Stimulated activated naive CD4-positive, alpha-beta T cell treated with Interleukin-2 at 50 U/mL for 16 hours (primary cell): ENCODE results near the gene C15orf62.

Experiments used
- DNase-seq: peaks from one replicate; lab custom pipeline; 2025; lab: John Stamatoyannopoulos, UW

C15orf62 gene

GRCh38 chr15:40769274-40770146, at the start of gene C15orf62:
Gene C15orf62 (plus strand): TSS chr15:40769980. CDS start chr15:40770496, 516 bp downstream.
- peak; percentile 7 for DNase-seq

DNA sequence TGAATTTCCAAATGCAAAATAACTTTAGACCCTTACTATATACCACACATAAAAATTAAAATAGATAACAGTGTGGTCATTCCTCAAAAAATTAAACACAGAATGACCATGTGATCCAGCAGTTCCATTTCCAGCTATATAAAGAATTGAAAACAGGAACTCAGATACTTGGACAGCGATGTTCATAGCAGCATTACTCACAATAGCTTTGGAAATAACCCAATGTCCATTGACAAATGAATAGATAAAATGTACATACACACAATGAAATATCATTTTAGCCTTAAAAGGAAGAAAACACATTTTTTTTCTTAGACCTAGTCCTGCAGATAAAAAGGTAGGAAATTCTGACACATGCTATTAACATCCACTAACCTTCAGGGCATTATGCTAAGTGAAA, 48.1 kb upstream of the C15orf62 start:
- no peak for DNase-seq

- DNase-seq = no peak
Observed at GRCh38 chr15:40722354-40722753, 47.4 kb upstream of the C15orf62 start.

GRCh38 chr15:40722934-40723333, 46.8 kb upstream of the C15orf62 start:
- no peak for DNase-seq

- no peak for DNase-seq
Observed at GRCh38 chr15:40723919-40724318, 45.9 kb upstream of the C15orf62 start.

DNA sequence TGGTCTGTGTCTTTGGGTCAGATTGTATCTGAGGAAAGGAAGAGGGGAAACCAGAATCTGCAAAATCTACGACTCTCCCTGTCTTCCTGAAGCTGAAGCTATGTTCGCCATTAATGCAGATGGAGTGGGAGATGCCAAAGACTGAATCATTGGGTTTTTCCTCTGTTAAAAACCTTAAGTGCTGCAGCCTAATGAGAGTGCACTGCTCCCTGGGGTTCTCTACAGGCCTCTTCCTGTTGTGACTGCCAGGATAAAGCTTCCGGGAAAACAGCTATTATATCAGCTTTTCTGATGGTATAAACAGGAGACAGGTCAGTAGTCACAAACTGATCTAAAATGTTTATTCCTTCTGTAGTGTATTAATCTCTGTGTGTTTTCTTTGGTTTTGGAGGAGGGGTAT, 38.7 kb upstream of the C15orf62 start:
- no peak for DNase-seq

- DNase-seq = no peak
Observed at GRCh38 chr15:40736575-40736974, 33.2 kb upstream of the C15orf62 start.

DNA sequence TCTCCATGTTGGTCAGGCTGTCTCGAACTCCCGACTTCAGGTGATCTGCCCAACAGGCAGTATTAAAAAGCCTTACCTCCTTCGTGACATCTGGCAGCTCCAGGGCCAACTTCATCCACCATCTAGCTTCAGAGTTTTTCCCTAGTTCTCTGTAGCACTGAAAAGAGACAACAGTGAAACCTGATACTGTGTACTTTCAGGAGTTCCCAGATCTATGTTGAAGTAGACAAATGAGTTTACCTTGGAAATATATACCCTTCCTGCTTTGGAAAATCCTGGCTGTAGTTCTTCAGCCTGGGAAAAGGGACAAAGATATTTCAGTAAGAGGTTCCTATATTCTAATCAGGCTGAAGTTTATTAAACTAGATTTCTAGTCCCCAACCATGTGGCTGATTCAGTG, 32.7 kb upstream of the C15orf62 start:
- DNase-seq = no peak

- no peak for DNase-seq
Observed at GRCh38 chr15:40739047-40739446, 30.7 kb upstream of the C15orf62 start.

DNA sequence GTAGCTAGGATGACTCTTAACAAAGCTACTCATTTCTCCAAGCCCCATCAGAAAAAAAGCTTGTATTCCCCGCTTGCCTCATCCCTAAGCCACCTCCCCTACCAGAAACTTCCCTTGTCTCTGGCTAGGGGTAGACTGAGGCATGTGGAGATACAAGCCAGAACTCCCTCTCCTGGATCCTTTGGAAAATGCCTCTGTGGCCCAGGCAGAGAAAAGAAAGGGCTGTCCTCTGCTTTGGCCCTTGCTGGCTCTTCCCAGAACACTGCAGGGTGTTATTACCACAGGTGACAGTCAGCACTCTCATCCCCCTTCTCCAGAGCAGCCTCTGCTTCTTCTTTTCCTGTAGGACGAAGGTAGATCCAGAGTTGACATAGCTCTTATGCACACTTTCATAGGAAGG, 29.9 kb upstream of the C15orf62 start:
- DNase-seq = no peak

DNA sequence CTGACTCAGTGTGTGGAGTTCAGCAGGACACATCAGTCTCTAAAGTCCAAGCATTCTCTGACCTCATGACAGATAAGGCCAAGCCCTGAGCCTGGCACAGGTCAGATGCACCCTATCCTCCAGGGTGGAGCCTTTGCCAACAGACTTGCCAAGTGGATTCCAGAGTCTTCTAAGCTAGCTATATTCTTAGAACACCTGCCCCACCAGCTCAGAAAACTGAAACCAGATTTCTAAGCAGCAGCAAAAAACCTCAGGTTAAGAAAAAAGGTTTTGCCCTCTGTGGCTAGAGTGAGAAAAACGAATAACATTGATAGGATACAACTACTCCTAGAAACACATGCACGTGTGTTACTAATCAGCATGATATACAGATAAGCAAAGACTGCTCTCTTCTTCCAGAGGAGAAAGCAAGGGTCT, 26.3 kb upstream of the C15orf62 start:
- no peak for DNase-seq

DNA sequence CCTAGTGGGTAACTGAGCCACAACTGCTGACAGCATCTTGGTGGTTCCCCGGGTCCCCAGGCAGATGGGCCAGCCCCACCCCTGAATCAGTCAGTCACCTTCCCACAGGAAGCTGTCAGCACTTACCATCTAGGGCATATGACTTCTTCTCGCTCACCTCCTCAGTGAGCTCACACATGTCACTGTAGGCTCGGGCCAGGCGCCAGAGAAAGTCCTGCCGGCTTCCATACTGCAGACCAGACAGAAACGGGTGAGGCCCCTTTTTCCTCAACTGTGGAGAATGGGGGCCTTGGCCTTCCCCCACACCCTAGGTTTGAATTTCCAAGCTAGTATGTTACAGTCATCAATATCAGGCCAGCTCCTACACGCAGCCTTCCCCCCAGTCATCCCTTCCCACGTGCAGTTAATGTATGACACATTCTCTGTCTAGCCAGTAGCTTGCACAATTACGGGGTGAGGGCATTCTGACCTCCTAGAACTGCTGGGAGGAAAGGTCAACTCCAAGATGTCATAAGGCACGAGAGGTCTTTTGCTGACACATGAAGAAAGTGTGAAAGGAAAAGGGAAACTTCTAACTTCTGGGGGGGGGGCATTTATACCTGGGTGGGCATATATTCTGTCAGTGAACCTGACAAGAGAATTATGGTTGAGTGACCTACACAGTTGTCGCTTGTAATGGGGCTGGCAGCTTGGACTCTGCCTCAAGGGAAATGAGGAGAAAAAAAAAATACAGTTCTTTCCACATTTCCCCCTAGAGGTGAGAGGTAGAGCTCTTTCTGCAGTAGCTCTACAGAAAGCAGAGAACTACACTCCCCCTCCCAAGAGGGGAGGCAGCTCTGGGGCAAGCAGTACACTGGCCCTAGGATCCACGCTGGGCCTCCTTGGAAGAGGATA, 25.6 kb upstream of the C15orf62 start:
- peak; percentile 70 for DNase-seq

DNA sequence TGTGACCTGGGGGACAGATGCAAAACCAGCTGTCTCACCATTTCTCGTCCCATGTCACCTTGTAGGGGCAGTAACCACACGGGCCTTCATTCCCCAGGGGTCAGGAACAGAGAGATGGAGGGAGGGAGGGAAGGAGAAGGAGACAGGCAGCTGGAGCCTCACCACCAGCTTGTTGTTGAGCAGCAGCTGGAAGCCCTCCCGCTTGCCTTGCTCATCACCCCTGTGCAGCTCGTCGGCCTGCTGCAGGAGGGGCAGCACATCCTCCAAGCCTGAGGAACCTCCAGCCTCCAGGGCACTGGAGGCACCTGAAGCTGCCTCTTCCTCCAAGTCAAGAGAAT, 25.0 kb upstream of the C15orf62 start:
- no peak for DNase-seq

- no peak for DNase-seq
Observed at GRCh38 chr15:40746916-40747418, 22.8 kb upstream of the C15orf62 start.

DNA sequence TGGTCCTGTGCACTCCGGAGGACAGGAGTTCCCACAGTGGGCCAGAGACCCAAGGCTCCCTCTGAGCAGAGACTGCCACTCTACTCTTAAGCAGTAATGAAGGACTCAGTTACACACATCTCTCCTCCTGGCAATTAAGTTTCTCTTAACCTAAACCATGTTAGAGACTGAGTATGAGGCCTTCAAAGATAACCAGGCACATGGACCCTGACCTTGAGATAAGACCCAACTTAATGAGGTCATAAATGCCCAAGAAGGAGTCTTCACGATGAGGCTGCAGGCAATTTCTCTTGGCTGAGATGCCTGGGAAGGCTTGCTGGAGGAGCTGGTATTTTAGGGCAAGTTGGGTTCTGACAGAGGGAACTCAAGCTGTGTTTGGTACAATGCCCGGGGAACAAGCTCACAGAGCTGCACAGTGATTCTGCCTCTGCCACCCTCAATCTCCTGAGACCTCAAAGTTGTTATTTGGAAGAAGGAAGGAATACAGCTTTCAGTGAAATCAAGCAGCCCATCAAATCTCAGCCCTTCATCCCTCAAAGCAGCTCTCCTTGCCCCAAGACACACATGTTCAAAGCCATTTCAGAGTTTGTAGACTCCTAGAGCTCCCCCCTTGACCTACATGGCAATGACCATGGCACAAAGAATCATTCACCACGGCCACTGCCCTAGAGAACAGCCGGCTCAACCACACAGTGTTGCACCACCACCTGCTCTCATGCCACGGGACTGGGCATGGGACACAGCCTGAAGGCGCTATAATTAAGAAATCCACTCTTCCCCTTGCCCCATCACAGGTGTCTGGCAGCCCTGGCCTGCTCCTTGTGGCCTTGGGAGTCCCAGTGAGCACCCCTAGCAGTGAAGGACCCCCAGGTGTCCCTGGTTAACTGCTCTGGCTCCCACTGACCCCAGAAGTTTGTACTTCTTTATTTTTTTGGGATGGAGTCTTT, 21.8 kb upstream of the C15orf62 start:
- DNase-seq = no peak

GRCh38 chr15:40749151-40749630, 20.6 kb upstream of the C15orf62 start:
- no peak for DNase-seq

GRCh38 chr15:40750885-40751284, 18.9 kb upstream of the C15orf62 start:
- no peak for DNase-seq

DNA sequence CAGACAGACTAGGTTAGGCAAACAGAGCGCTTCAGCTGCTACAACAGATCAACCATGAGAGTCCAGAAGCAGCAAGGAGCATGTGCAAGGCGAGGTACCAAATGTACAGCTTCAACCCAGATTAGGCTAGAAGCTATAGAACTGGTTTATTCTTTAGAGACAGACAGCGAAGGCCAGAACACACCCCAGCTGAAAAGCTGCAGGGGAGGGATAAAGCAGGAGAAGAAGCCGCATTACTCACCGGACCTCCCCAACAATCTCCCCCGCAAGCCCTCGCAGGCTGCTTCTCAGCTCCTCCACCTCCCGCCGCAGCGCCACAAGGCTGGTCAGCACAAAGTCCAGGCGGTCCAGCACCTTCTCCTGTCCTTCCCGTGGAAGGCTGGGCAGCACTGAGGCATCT, 18.0 kb upstream of the C15orf62 start:
- DNase-seq = no peak

GRCh38 chr15:40754574-40754882, 15.3 kb upstream of the C15orf62 start:
- DNase-seq = no peak

DNA sequence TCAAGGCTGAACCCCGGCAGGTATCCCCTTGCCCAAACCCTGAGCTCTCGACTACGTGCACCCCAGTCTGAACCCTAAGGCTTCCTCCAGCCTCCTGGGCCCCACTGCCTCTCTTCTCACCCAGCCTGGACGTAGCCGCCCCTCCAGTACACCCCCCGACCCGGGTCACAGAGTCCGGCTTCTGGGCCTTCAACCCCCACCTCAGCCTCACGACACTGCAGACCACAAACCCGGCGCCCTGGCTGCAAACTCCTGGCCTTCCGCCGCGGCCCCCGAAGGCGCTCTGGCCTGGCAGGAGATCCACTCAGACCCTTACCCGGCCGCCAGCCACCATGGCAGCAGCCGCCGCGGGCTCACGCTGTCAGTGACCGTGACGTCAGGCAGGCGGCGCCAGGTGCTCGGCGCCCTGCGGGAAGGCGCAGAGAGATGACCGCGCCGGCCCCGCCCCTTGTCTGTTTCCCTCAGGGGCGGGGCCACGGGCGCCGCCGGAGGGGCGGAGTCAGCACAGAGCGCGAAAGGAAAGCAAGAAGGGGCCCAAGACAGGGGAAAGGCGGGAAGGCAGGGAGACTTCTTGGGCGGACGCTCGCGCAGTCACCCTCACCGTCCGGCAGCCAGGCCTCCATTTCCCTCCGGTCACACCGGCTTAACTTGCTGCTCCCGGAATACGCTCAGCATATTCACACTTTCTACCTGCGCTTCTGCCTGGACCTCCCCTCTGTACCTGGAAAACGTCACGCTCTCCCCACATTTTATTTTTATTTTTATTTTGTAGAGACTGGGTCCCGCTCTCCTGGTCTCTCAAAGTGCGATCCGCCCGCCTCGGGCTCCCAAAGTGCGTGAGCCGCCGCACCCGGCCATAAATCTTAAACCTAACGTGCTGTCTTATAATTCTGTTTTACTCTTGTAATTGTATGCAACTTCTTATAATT, 14.6 kb upstream of the C15orf62 start, which contains the start of gene RMDN3:
TSS of gene RMDN3 (minus strand) at position 372 of the 929 bp plus-strand sequence. CDS start 471 bp downstream, outside the sequence.
- DNase-seq = peak; percentile 91
